IMR-90 (cell line): ENCODE results near the gene ZNF766. TPM values are rescaled to one million over a fixed set of nuclear protein-coding genes. Genes with fewer than 3 reads are reported as not detected.
A peak's percentile ranks its signal among the peaks of the same experiment; 100 is the strongest.

Experiments
- ATAC-seq: fragments of 200-7000 bp; cut with Tn5 transposase; 2 replicates; pipeline ENCODE4 v1.9.1; 2020; ENCODE audit warnings: low read depth, mild to moderate bottlenecking, moderate library complexity
- BruUV-seq: library from RNA; stranded (reverse); fragments of 400-500 nt; replicated peaks from 2 replicates; lab custom pipeline; 2021; lab: Mats Ljungman, UMichigan
- CTCF ChIA-PET: fragments of 300-600 bp; formaldehyde crosslinking; extraction: SDS; loops from one replicate; lab custom pipeline; 2021; ENCODE audit warnings: antibody characterized with exemption; lab: Yijun Ruan, JAX
- POLR2A ChIA-PET: fragments of 300-600 bp; sonication (Branson Sonifier 250); formaldehyde crosslinking; loops from one replicate; lab custom pipeline; 2022; ENCODE audit warnings: antibody characterized with exemption; ENCODE audit not compliant: unreplicated experiment; lab: Charles Lee
- DNase-seq: peaks from one replicate; pipeline ENCODE4 v3.0.0; 2013
- H2AFZ ChIP-seq: replicated peaks from 2 replicates; pipeline ENCODE3; 2013; ENCODE audit warnings: low read length, mild to moderate bottlenecking; ENCODE audit not compliant: poor library complexity
- H2AK5ac ChIP-seq: 2 replicates; pipeline ENCODE4 v1.6.1; 2013; ENCODE audit warnings: low read depth, low read length, inconsistent platforms
- H2AK9ac ChIP-seq: replicated peaks from 2 replicates; pipeline ENCODE3; 2013; ENCODE audit warnings: mild to moderate bottlenecking, low read depth, low read length, moderate library complexity; ENCODE audit not compliant: poor library complexity
- H2BK120ac ChIP-seq: 2 replicates; pipeline ENCODE4 v1.6.1; 2013; ENCODE audit warnings: low read depth, low read length, inconsistent platforms
- H2BK15ac ChIP-seq: 3 replicates; pipeline ENCODE4 v1.6.1; 2013; ENCODE audit warnings: low read depth, low read length, inconsistent platforms
- H2BK20ac ChIP-seq: 2 replicates; pipeline ENCODE4 v1.6.1; 2013; ENCODE audit warnings: low read depth, mild to moderate bottlenecking, inconsistent platforms, low read length, moderate library complexity
- H2BK5ac ChIP-seq: 2 replicates; pipeline ENCODE4 v1.6.1; 2013; ENCODE audit warnings: mild to moderate bottlenecking, low read depth, low read length, inconsistent platforms; ENCODE audit not compliant: poor library complexity, severe bottlenecking
- H3K14ac ChIP-seq: replicated peaks from 2 replicates; pipeline ENCODE4 v1.6.1; 2013; ENCODE audit warnings: low read depth, low read length, inconsistent platforms
- H3K18ac ChIP-seq: 2 replicates; pipeline ENCODE4 v1.6.1; 2013; ENCODE audit warnings: low read depth, low read length, control low read depth
- H3K23ac ChIP-seq: 2 replicates; pipeline ENCODE4 v1.6.1; 2013; ENCODE audit warnings: low read depth, low read length, inconsistent platforms
- H3K27ac ChIP-seq: 2 replicates; pipeline ENCODE4 v1.5.1; 2013; ENCODE audit warnings: mild to moderate bottlenecking, control low read depth, low read length; ENCODE audit not compliant: insufficient read depth
- H3K27me3 ChIP-seq: 2 replicates; pipeline ENCODE4 v1.6.1; 2013; ENCODE audit warnings: low read length; ENCODE audit not compliant: control insufficient read depth, insufficient read depth
- H3K36me3 ChIP-seq: 2 replicates; pipeline ENCODE4 v1.6.1; 2013; ENCODE audit warnings: low read length, mixed read lengths; ENCODE audit not compliant: control insufficient read depth, insufficient read depth
- H3K4ac ChIP-seq: 2 replicates; pipeline ENCODE4 v1.6.1; 2013; ENCODE audit warnings: low read depth, low read length, inconsistent platforms
- H3K4me1 ChIP-seq: 2 replicates; pipeline ENCODE4 v1.6.1; 2013; ENCODE audit warnings: low read length, mixed read lengths; ENCODE audit not compliant: control insufficient read depth, insufficient read depth
- H3K4me2 ChIP-seq: 2 replicates; pipeline ENCODE4 v1.6.1; 2013; ENCODE audit warnings: low read depth, mild to moderate bottlenecking, control low read depth, low read length, moderate library complexity
- H3K4me3 ChIP-seq: 2 replicates; pipeline ENCODE4 v1.5.1; 2013; ENCODE audit warnings: low read depth, mild to moderate bottlenecking, control low read depth, low read length, moderate library complexity; ENCODE audit not compliant: insufficient read depth
- H3K56ac ChIP-seq: 2 replicates; pipeline ENCODE4 v1.6.1; 2013; ENCODE audit warnings: low read length, inconsistent platforms; ENCODE audit not compliant: insufficient read depth; ENCODE audit errors: extremely low read depth
- H3K79me1 ChIP-seq, 2 experiments: 2 replicates each; pipeline ENCODE4 v1.6.1; 2013; ENCODE audit warnings: low read length in 2 of 2, inconsistent platforms in 1 of 2, low read depth in 1 of 2
- H3K9ac ChIP-seq: 2 replicates; pipeline ENCODE4 v1.6.1; 2013; ENCODE audit warnings: low read depth, low read length, control low read depth
- H3K9me1 ChIP-seq: 2 replicates; pipeline ENCODE4 v1.6.1; 2013; ENCODE audit warnings: low read length, inconsistent platforms; ENCODE audit not compliant: insufficient read depth
- H3K9me3 ChIP-seq: 2 replicates; pipeline ENCODE4 v1.6.1; 2013; ENCODE audit warnings: low read length; ENCODE audit not compliant: control insufficient read depth, insufficient read depth
- H4K20me1 ChIP-seq: 2 replicates; pipeline ENCODE4 v1.6.1; 2013; ENCODE audit warnings: low read length, inconsistent platforms; ENCODE audit not compliant: insufficient read depth
- H4K5ac ChIP-seq: 2 replicates; pipeline ENCODE4 v1.6.1; 2013; ENCODE audit warnings: mild to moderate bottlenecking, low read depth, low read length, control low read depth
- H4K8ac ChIP-seq, 2 experiments: 2 replicates each; pipeline ENCODE4 v1.6.1; 2013; ENCODE audit warnings: low read depth in 2 of 2, low read length in 2 of 2, control low read depth in 1 of 2, inconsistent platforms in 1 of 2
- H4K91ac ChIP-seq: 2 replicates; pipeline ENCODE4 v1.6.1; 2013; ENCODE audit warnings: low read depth, low read length, inconsistent platforms; ENCODE audit not compliant: insufficient read depth
- MXI1 ChIP-seq: IDR thresholded peaks from 2 replicates; pipeline ENCODE4 v1.6.1; 2012; ENCODE audit warnings: low read depth, mild to moderate bottlenecking, low read length, moderate library complexity, borderline replicate concordance
- RAD21 ChIP-seq: IDR thresholded peaks from 2 replicates; pipeline ENCODE4 v1.6.1; 2012; ENCODE audit warnings: low read length, improper control_type of control experiment
- SMC3 ChIP-seq: fragments of 150-350 bp; IDR thresholded peaks from 2 replicates; pipeline ENCODE4 v1.6.1; 2016; ENCODE audit warnings: low read depth, mild to moderate bottlenecking, antibody characterized with exemption, low read length, moderate library complexity
- WGBS, 2 experiments: methylation state at CpG; one replicate each; pipeline versions ENCODE4 v1.1.5 to v1.1.7; 2013; ENCODE audit warnings: missing lambda C conversion rate in 2 of 2; ENCODE audit not compliant: insufficient read length in 1 of 2; ENCODE audit errors: extremely low coverage in 2 of 2; 5-methylcytosine and 5-hydroxymethylcytosine counted together
- dilution Hi-C: fragments of 300-500 bp; cut with HindIII; formaldehyde crosslinking; loops from one replicate; pipeline ENCODE4 v1.14.3; 2018; ENCODE audit warnings: low sequenced_read_pairs; ENCODE audit not compliant: unreplicated experiment
- in situ Hi-C: fragments of 300-500 bp; cut with MboI; formaldehyde crosslinking; loops from 3 replicates; pipeline ENCODE4 v1.14.3; 2019; ENCODE audit warnings: low sequenced_read_pairs, inconsistent platforms, mixed read lengths
- intact Hi-C: fragments of 100-400 bp; cut with micrococcal nuclease; formaldehyde crosslinking; loops from 2 replicates; pipeline ENCODE4 v1.10.0; 2022
- polyA plus RNA-seq, 3 experiments: library from polyadenylated mRNA; depleted of rRNA; stranded (reverse); fragments of >200 nt; gene quantifications; 2 replicates each; pipeline ENCODE4 v1.2.3, GENCODE V29; 2012; ENCODE audit warnings: low replicate concordance in 1 of 3
- total RNA-seq: library from RNA; depleted of rRNA; stranded (reverse); fragments of >200 nt; gene quantifications from 2 replicates; pipeline ENCODE4 v1.2.3, GENCODE V29; 2012
- TF ChIP-seq, protein P1 (sequence below): conservative IDR thresholded peaks from 2 replicates; pipeline ENCODE4 v1.5.1; 2012; ENCODE audit warnings: mild to moderate bottlenecking, low read depth, low read length, improper control_type of control experiment

Gene ZNF766
- total and polyA plus RNA-seq, 2 of the 4 experiments (the other 2 are of a cell fraction) = 4.9 to 20.4 TPM

DNA sequence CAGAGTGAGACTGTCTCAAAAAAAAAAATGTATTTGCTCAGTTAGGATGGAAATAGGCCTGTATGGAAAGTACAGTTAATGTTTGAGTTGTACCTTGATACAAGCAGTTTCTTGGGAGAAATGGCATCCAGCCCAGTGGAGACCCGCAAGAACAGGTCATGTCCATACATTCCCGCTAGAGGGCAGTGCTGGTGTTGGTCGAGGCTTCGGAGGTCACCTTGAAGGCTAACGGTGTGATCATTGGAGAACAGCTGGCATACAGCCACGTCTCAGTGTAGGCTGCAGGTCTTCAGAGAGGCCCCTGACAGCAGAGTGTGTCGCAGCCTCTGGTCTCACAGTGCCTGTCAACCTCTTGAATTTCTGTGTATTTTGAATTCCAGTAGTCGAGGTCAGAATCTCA is 74.2 kb downstream of the ZNF766 start:
- no peak overlapping the region for H4K91ac ChIP-seq
- no peak overlapping the region for H3K56ac ChIP-seq
- in situ Hi-C loops = no loop called here
- no peaks in the 10 kb centered on the region for H4K20me1 ChIP-seq
- no peaks in the 10 kb centered on the region for H3K27me3 ChIP-seq
- peaks cover 14% of the 10 kb centered on the region for H3K36me3 ChIP-seq
- no peaks in the 10 kb centered on the region for H3K4me1 ChIP-seq
- H3K4me2 ChIP-seq = no peak overlapping the region
- POLR2A ChIA-PET = no interaction called here
- H3K9me3 ChIP-seq = peaks cover 7% of the 10 kb centered on the region; the same call in 1 of the 2 replicates
- H3K14ac ChIP-seq = no peak overlapping the region
- H3K27ac ChIP-seq = no peak overlapping the region
- TF ChIP-seq RAD21 (0 out of 2 replicates have a peak, but pooled peaks have one; percentile 14), SMC3 (peak; percentile 29; the same call in 1 of the 2 replicates), MXI1 (no peak)
- TF ChIP-seq, protein P1, sequence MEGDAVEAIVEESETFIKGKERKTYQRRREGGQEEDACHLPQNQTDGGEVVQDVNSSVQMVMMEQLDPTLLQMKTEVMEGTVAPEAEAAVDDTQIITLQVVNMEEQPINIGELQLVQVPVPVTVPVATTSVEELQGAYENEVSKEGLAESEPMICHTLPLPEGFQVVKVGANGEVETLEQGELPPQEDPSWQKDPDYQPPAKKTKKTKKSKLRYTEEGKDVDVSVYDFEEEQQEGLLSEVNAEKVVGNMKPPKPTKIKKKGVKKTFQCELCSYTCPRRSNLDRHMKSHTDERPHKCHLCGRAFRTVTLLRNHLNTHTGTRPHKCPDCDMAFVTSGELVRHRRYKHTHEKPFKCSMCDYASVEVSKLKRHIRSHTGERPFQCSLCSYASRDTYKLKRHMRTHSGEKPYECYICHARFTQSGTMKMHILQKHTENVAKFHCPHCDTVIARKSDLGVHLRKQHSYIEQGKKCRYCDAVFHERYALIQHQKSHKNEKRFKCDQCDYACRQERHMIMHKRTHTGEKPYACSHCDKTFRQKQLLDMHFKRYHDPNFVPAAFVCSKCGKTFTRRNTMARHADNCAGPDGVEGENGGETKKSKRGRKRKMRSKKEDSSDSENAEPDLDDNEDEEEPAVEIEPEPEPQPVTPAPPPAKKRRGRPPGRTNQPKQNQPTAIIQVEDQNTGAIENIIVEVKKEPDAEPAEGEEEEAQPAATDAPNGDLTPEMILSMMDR = peak; percentile 32
- CTCF ChIA-PET = no interaction called here
- dilution Hi-C loops = no loop called here
- H3K23ac ChIP-seq = no peak overlapping the region
- no peak overlapping the region for H2BK20ac ChIP-seq
- DNase-seq (peak; percentile 13), ATAC-seq (no peak)
- 14% methylated on average over 2 of the region's 8 CpGs; no CpG with 5 or more reads in 1 of the 2 experiments for WGBS, 2 experiments
- BruUV-seq = no TSS peak
- H3K4ac ChIP-seq = no peak overlapping the region
- H2BK5ac ChIP-seq = no peak overlapping the region
- peak overlapping the region; percentile 43 for H2AFZ ChIP-seq
- no peak overlapping the region for H3K9ac ChIP-seq
- H3K4me3 ChIP-seq = no peak overlapping the region
- H3K79me1 ChIP-seq = no peaks in the 10 kb centered on the region
- no peak overlapping the region for H4K5ac ChIP-seq
- H3K9me1 ChIP-seq = no peaks in the 10 kb centered on the region
- H2AK9ac ChIP-seq = peak overlapping the region; percentile 28
- H3K18ac ChIP-seq = no peak overlapping the region
- H2BK15ac ChIP-seq = no peak overlapping the region
- H2AK5ac ChIP-seq = no peak overlapping the region
- H2BK120ac ChIP-seq = no peak overlapping the region
- intact Hi-C loops = no loop called here
- no peak overlapping the region for H4K8ac ChIP-seq
